ENCODE results near the gene CAMTA1.

Gene CAMTA1

DNA sequence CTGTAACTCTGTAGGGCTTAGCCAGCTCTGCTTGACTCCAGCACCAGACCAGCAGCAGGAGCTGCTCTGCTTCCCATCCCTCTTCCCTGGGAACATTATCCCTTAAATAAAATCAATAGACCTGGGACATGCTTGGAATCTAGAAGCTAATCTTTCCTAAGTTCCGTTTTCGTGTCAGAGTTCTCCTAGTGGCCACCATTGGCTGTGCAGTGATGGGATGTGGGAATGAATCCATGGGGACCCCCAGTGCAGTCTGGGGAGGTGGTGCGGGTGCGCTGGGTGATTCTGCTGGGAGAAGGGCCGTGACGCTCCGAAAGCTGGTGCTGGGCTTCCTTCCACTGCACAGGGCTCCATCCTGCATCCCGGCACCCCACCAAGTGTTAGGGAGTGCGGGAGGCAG, 202.7 kb downstream of the CAMTA1 start:
- no peak for DNase-seq

DNA sequence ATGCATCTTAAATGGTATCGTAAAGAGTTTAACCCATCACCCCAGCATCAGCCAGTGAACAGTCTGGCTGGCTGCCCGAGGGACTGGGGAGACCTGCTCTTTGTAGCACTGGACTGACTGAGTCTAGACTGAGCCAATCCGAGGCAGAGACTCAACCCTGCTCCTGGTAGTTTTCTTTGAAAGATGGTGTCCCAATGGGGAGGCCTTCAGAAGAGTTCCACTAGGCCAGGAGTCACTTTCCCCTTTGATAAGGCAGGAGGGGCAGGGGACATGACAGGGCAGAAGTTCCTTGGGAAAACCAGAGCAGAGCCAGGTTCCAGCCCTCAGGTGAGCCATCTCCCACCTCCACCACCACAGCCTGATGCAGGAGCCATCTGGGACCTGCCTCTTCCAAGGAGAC, 203.5 kb downstream of the CAMTA1 start:
- DNase-seq = no peak

DNA sequence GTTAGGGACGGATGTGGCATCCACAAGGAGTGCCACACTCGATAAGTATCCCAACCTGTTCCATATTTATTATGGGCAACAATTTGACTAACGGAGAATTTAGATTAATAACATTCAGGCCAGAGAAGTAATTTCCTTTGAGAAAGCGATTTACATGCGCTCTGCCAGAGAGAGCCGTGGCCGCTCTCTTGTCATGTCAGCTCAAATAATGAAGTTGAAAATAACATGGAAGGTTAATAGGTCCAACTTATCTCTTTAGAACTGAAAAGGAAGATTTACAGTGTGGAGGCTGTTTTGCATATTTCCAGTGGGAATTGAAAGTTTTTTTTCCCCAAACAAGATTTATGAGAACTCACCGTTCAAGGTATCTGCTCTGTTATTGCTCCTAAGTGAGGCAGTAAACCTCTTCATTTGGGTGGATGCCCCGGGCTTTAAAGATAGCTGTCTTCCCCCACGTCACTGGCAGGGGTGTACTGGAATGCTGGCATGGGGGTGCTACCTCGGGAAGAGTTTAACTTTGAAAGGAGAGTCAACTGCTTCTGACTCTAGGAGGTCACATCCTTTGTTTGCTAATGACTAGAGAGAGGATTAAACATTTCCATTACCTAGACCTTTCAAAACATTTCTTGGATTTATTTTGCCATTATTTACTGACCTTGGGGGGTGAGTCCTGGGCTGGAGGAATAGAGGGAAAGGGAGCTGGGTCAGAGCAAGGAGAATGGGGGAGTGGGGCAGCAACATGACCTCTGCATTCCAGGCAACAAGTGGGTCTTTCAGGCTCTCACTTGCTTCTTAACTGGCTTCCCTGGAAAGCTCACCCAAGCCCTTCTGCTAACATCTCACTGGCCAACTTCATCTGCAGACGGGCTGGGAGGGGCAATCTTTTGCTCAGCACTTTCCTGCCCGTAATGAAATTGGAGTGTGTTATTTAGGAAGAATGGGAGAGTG, 204.2 kb downstream of the CAMTA1 start:
- DNase-seq = no peak

DNA sequence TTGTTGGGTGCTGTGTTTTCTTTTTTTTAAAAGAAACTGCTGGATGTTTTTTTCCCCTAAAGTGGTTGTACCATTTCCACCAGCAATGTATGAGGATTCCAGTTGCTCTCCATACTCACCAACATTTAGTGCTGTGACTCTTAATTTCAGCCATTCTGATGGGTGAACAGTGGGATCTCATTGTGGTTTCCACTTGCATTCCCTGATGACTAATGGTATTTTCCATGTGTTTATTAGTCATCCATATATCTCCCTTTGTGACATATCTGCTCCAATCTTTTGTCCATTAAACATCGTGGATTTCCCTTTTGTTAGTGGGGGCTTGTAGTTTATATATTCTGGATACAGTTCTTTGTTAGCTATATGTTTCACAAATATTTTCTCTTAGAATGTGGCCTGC, 206.0 kb downstream of the CAMTA1 start:
- DNase-seq = no peak

DNA sequence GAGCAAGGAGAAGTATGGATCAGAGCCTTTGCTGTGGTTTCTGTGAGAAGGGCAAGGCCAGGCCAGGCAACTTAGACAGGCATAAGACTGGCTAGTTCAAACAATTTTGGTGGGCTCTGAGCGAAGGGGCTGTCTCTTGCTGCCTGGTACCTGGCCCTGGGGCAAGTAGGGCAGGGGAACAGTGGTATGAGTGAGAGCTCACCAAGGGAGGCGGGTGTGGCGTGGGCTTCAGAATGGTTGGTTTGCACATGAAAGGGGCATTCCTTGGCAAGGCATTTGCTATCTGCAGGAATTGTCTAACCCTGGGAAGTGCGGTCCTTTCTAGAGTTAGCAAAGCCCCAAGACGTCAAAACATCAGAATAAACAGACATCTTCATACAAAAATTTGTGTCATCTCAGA, 210.5 kb downstream of the CAMTA1 start:
- DNase-seq = no peak

DNA sequence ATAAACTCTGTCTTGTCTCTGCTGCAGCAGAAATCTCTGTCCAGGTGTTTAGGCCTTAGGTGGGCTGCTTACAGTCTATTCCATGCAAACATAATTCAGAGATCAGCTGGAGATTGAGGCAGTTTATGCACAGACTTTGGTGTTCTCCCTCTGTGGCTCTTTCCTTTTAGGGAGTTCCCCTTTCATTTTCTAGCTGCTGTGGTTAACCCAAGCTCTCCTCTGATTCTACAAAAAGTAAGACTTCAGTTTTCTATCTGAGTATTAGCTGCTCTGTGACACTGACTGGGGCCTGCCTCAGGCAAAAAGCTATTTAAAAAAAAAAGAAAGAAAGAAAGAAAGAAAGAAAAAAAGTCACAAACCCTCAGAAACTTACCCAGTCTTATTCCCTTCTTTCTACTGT, 211.1 kb downstream of the CAMTA1 start:
- DNase-seq = no peak

DNA sequence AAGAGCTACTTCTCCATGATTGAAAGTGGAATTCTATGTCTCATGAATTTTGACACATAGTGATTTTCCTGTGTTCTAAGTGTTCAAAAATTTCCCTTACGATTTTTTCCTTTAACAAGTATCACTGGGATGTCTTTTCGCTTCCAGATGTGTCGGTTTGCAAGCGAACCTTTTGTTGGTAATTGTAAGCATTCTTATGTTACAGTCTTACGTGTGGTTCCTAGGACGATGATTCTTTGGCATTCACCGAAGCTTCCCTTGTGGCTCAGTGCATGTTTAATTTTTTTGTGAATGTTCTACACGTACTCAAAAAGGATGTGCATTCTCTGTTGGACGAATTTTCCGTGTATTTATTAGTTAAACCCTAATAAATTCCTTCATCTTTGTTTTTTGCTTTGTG, 211.6 kb downstream of the CAMTA1 start:
- DNase-seq = no peak

DNA sequence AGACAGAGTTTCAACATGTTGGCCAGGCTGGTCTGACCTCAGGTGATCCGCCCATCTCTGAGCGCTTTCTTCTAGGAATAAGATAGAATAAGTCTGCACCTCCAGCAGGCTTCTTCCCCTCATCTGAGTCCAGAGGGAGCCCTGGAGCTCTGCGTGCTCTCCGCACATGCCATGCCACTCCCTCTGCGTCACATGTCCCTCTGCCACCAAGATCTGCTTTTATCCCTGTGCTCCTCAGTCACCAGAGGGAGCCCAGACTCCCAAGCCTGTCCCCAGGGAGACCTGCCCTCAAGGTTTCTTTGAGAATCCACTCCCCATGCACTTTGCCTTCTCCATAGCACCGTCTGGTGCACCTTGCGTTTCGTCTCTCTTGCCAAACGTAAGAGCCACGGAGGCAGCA, 213.0 kb downstream of the CAMTA1 start:
- no peak for DNase-seq

DNA sequence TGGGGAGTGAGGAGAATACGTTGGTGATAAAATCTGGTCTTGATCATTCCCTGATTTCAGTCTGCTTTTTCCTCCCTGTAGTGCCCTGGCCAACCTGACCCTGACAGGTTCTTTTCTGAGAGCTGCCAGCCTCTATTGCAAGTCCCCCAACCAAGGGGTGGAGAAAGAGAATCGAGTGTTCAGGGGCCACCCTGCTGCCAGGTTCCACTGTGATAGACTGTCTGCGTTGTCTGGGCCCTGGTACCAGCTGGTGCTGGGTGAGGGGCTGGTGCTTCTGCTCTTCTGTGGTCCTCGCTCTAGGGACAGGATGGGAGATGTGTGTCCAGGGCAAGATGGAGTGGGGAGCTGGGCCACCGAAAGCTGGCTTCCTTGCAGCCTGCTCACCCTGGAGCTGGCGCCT, 214.6 kb downstream of the CAMTA1 start:
- DNase-seq = no peak

DNA sequence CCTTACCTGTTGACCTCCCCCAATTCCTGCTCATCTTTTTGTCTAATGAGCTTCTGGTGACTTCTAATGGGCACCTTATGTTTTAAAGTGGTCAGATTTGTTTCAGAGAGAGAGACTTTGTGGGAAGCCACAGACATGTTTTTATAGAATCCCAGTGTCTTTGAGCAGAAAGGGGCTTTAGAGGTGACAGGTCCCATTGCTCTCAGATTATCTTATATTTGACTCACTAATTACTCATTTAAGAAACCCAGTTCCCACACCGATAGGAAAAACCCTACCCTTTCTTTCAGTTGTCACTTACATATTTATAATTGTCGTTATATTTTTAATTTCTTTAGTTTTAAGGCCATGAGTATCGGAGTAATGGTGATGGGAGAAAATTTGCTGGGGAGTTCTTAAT, 215.5 kb downstream of the CAMTA1 start:
- DNase-seq = no peak

DNA sequence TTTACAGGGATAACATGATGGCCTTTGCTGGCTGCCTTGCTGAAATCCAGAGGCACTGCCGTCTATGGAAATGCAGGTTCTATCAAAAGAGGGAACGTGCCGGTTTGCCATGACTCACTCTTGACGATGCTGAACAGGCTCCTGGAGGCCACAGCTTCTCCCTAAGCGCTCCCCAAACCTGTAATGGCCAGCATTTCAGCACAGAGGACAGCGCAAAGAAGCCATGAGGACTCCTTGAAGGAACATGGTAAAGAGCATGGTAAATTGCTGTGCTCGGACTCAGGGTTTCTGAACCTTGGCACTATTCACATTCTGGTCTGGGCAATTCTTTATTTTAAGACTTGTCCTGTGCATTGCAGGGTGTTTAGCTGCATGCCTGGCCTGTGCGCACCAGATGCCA, 217.5 kb downstream of the CAMTA1 start:
- no peak for DNase-seq

DNA sequence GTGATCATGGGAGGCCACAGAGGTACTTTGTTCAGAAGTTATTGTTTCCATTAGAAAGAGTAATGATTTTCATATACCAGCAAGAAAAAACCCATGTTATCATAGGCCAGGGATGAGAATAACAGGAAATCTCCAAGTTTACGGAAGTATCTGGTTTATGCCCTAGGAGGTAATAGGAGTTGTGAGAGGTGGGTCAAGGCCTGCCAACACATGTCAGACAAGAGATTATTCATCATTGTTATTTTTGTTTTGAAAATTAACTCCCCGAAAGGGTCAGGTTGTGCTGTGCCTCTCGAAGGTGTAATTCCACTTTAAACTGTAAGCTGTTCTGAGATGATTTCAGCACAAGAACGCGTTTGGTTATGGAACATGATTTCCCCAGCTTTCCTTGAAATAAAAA, 218.4 kb downstream of the CAMTA1 start:
- no peak for DNase-seq

DNA sequence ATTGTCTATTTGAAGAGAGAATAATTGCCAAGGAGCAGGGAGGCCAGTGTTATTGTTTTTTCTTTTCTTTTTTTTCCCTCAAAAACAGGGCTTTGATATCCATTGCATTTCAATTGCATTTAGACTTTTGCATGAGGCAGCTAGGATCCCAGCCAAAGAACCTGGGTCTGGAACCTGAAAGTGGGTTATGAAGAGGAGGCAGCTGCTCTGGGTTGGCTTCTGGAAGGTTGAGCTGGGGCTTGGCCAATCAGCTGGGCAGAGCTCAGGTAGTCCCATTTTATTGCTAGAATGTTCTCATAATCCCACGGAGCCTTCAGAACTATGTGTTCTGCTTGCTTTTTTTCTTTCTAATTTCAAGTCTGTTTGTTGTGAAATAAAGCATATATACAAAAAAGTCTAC, 218.9 kb downstream of the CAMTA1 start:
- DNase-seq = no peak

DNA sequence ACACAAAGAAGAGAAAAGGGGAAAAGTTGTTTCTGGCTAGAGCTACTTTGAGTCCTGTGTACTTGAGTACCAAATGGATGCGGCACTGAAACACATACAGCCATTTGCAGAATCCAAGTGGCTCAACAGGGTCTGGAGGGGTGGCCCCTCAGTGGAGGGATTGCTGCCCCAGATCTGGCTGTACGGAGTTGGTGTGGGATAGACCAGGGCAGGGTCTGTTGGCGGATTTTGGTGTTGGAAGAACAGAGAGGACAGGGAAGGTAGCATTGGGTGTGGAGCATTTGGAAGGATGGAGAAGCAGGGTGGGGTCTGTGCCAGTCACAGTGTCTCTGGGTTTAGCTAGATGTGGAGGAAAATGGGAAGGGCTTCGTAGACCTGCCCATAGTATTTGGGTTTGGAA, 220.5 kb downstream of the CAMTA1 start:
- no peak for DNase-seq

DNA sequence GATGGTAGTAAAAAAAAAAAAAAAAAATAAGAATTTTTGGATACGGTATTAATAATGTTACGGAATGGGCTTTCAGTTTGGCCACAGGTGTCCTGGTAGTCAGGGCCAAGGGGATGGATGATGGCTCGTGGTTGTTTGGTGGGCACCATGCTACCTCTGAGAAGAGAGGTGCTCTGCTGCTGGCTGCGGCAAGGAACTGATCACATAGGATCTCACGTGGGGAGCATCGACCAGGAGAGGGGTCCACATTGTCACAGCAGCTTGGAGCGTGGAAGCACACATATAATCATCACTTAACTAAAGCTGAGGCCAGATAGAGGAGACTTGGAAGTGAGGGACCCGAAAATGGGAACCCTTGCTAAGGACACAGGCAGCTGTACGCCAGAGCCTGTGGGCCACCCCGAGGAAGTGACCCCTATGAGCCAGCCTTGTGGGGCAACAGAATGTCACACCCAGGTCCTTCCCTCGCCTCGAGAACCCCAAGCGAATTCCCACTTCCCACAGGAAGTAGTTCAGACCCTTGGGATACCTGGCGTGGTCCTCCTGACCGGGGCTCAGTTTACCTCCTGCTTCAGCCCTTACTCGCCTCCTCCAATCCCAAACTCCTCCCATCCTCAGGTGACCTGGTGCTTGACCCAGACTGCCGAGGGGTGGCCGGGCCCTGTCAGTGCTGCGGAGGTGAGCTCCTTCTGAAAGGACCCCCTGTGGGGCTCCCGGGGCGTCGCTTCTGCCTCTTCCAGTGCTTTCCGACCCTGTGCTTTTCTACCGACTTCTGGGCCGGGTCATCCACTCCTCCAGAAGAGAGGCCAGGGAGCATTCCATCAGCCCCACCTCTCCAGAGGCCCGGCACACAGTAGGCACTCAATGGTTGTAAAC, 222.0 kb downstream of the CAMTA1 start:
- no peak for DNase-seq

DNA sequence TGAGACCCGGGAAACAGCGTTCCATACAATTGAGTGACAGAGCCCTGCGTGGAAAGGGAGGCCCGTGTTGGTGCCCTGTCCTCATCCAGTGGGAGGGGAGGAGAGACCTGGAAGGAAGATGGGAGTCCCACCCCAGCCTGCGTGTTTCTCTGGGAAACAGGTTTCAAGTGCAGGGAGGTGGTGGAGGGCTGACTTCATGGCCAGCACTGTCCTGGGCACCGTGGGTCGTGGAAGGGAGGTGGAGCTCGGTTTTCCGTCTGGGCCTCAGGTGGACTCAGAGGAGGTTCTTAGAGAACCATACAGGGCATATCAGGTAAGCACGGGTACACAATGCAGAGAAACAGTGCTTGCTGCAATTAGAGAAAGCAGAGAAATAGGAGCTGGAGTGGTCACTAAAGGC, 222.6 kb downstream of the CAMTA1 start:
- no peak for DNase-seq

DNA sequence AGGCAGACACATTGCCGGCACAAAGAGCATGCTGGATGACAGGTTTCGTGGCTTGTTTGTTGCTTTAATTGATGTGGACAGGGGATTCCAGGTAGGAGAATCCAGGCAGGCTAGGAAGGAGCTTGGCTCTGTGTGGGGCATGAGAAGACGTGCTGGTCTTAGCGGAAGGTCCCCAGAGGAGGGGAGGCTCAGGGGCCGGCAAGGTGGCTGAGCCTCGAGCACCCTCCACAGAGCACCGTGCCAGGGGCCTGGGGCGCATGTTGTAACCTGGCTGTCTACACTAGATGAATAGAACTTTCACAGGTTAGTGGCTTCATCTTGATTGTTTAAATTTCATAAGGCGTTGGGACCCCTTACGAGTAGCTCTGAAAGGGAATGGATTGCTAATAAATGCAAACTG, 223.1 kb downstream of the CAMTA1 start:
- no peak for DNase-seq

DNA sequence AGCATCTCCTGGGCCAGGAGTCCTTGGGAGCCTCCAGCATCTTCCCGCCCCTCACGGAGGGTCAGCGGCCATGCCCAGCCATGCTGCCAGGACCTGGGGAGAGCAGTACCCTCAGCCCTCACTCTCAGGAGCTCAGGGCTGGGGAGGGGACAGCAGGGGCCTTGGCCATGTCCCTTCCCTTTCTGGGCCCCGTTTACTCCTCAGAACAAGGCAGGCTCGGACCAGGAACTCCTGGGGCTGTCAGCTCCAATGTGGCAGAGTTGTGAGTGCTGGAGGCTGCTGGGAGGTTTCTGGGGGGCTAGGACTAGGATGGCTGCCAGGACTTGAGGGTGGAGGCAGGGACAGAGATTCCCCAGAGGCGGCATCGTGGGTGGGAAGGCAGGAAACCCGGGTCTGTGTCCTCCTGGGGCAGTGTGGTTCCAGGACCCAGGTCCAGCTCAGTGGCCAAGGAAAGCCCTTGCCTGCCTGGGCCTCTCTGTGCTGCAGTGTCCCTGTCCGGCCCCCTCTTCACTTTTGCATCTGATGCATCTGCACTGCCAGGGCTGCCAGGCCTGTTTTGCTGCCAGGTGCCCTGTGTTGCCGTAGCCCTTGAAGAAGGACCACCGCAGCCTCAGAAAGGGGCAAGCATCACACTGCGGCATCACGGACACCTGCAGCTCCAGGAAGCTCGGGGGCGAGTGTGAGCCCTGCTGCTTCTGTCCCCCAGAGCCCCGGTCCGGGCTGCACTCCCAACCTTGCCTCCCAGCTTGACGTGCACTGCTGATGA, 223.9 kb downstream of the CAMTA1 start:
- no peak for DNase-seq

DNA sequence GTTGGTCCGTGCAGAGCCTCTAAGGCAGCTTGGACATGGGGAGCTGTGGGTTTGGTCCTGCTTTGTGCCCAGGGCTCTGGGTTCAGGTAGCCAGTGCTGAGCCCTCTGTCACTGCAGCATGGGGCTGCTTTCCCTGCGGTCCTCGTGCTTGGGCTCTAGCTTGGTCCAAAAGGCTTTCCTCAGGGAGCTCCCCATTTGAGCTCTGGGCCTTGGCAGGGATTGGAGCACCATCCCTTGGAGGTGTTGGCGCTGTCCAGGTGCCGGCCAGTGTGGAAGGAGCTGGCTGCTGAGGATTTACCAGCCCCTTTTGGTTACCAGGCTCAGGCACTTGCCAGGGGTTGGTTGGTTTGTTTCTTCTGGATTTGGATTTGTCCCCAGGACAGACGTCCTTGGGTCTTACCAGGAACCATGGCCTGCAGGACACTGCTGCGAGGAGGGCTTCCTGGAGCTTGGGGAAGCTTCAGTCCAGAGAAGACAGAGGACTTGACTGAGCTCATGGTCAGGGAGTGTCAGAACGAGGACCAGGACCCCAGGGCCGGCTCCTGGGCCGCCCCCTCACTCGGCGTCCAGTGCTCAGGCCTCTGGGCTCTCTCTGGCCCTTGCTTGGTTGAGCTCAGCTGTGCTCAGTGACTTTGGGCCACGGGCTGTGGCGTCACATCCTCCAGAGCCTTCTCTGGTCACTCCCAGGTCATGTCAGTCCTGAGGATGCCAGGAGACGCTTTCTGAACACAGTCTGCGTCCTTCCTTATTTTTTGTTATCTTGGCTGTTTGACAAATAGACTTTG, 224.7 kb downstream of the CAMTA1 start:
- no peak for DNase-seq

DNA sequence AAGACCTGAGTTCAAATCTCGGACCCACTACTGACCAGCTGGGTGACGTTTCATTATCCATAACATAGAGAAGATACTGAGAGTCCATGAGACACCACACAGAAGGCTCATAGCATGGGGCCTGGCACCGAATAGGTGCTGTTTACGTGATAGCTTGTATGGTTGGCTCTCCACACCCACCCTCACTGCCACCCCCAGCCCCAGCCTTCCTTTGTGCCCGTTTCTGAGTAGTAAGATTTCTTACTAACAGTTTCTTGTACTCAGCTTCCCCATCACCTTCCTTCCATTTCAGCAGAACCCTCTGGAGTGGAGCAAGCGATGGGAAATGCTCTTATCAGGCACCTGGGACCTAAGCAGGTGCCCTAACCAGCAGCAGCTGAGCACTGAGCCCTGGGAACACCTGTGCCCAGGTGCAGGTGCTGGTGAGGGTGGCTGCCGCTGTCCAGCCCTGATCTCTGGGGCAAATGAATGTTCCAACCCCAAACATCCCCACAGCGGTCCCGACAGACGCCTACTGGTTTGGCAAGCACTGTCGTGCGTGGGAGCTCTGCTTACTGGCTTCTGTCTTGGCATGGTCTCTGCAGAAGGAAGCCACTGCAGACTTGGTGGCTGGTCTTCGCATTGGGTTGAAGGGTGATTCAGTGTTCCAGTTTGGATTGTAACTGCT, 225.4 kb downstream of the CAMTA1 start:
- DNase-seq = no peak

DNA sequence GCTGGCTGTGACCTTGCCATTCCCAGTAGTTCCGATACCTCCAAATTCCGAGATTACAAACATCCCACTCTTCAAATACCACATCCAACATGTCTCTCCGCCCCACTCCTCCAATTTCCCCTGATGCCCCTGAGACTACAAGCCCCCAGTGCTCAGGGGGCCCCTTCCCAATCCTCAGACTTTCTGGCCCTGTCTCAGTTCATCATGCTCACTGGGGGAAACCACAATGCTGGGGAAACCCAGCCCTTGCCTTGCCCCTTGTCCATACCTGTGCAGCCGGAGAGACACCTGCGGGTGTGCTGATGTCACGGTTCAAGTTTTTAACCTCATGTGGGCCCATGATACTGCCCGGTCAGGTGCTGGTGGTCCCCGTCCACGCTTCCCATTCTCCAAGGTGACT, 226.6 kb downstream of the CAMTA1 start:
- DNase-seq = no peak

DNA sequence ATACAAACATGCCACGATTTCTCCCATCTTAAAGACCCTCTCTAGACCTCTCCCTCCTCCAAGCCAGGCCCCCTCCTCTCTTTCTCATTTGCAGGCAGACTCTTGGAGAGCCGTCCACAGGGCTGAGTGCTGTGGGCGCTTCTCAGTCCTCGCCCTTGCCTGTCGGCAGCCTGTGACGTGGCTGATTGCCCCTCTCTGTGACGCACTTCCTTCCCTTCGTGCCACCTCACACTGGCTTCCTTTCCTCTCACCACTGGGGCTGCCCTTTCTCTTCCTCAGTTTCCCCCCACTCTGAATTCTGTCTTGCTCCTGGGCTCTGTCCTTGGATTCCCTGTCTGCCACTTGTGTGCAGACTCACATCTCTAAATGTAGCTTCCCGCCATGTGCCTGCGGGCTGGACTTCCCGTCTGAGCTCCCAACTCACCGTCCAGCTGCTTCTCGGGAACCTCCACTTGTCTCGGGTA, 227.2 kb downstream of the CAMTA1 start:
- no peak for DNase-seq

Measured in GOT3 (cell line).